HG03571 (cell line): ENCODE data around the gene TMEM258.

ENCODE experiments used
- ATAC-seq: cut with Tn5 transposase; IDR thresholded peaks from one replicate; pipeline ENCODE4 v1.9.1; 2021; ENCODE audit not compliant: unreplicated experiment

Gene TMEM258

GRCh38 chr11:61777234-61778090, 14.9 kb downstream of the TMEM258 start:
- no peak for ATAC-seq

GRCh38 chr11:61776561-61777075, 15.8 kb downstream of the TMEM258 start:
- ATAC-seq = no peak

GRCh38 chr11:61775606-61776554, 16.5 kb downstream of the TMEM258 start:
- ATAC-seq = no peak

GRCh38 chr11:61775106-61775505, 17.3 kb downstream of the TMEM258 start:
- ATAC-seq = no peak

GRCh38 chr11:61774411-61774810, 18.0 kb downstream of the TMEM258 start:
- ATAC-seq = no peak

GRCh38 chr11:61773809-61774208, 18.6 kb downstream of the TMEM258 start:
- no peak for ATAC-seq

- ATAC-seq = no peak
Measured at GRCh38 chr11:61773356-61773755, 19.0 kb downstream of the TMEM258 start.

GRCh38 chr11:61771985-61772455, 20.4 kb downstream of the TMEM258 start:
- ATAC-seq = no peak

GRCh38 chr11:61771195-61771894, 21.1 kb downstream of the TMEM258 start:
- no peak for ATAC-seq

- no peak for ATAC-seq
Measured at GRCh38 chr11:61769946-61770683, 22.3 kb downstream of the TMEM258 start.

- no peak for ATAC-seq
Measured at GRCh38 chr11:61769169-61769920, 23.1 kb downstream of the TMEM258 start.

- no peak for ATAC-seq
Measured at GRCh38 chr11:61768376-61769076, 23.9 kb downstream of the TMEM258 start.

- ATAC-seq = no peak
Measured at GRCh38 chr11:61766353-61766841, 26.0 kb downstream of the TMEM258 start.

- no peak for ATAC-seq
Measured at GRCh38 chr11:61765550-61766253, 26.7 kb downstream of the TMEM258 start.

GRCh38 chr11:61764606-61765260, 27.7 kb downstream of the TMEM258 start:
- no peak for ATAC-seq

- no peak for ATAC-seq
Measured at GRCh38 chr11:61763930-61764605, 28.3 kb downstream of the TMEM258 start.

- ATAC-seq = no peak
Measured at GRCh38 chr11:61762798-61763197, 29.6 kb downstream of the TMEM258 start.
